ENCODE results near the gene DNAH11. TPM values are rescaled to one million over a fixed set of nuclear protein-coding genes. Genes with fewer than 3 reads are reported as not detected.

DNAH11 gene
- total RNA-seq, 1 experiment from 2014 or later = 1.6 TPM

DNA sequence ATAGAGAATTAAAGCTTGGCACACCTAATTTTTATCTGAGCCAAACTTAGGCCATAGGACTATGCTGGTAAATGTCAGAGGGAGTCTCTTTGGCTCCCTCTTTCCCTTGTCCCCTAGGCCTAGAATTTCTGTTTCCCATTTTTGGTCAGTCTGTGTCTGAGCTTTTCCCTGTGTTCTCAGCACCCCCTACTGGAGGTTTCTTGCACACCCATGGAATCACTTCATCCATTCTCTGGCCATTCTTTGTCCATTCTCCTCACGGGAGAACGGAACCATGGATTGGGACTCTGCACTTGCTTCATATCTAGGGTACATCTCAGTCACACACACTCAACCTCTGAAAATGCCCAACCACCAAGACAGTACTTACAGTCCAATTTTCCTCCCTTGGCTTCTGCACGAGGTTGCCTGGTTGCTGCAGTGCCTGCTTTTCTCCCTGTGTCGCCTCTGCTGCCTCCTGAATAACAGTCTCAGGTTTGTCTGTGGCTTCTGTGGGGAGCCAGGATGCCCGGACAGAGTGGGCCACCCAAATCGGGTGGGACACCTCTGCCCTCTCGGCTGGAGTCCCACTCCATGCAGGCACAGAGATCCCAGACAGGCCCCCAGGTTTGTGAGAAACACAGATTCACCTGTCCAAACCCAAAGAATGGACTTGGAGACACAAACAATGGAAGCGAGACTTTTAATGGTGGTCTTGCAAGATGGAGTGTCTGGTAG, 35.1 kb upstream of the DNAH11 start:
- no peaks in the 10 kb centered on the region for H4K20me1 ChIP-seq (ENCODE audit: low read length)
- peak; percentile 74 for DNase-seq
- H3K4me2 ChIP-seq (ENCODE audit: low read length) = no peak overlapping the region
- no peaks in the 10 kb centered on the region for H3K27me3 ChIP-seq (ENCODE audit: low read length)
- ATAC-seq = peak; percentile 93
- H3K79me2 ChIP-seq (ENCODE audit: low read length) = no peaks in the 10 kb centered on the region
- no peaks in the 10 kb centered on the region for H3K36me3 ChIP-seq (ENCODE audit: low read depth, low read length)
- H3K9ac ChIP-seq (ENCODE audit: low read length) = no peak overlapping the region
- BruUV-seq (replicated peaks) = no TSS peak
- no peak overlapping the region for H3K27ac ChIP-seq (ENCODE audit: low read length)
- POLR2A ChIA-PET (ENCODE audit: unreplicated experiment) = no interaction called here
- no peaks in the 10 kb centered on the region for H3K9me3 ChIP-seq (ENCODE audit: low read length)
- no peak overlapping the region for H2AFZ ChIP-seq (ENCODE audit: low read length)
- H3K9me2 ChIP-seq (replicated peaks; ENCODE audit: low read length) = no peaks in the 10 kb centered on the region
- intact Hi-C loops (cut with micrococcal nuclease) = loop anchor here (1.0 to 10.0 kb wide), 7 partner anchors 80 to 733 kb away; no protein-coding TSS in a partner anchor
- no peak for TF ChIP-seq EZH2phosphoT487 (IDR thresholded peaks at IDR 0.05; ENCODE audit: borderline replicate concordance, low read length)
- TF ChIP-seq EZH2 (IDR thresholded peaks at IDR 0.05; ENCODE audit: low read length, unreplicated experiment) = no peak
- TF ChIP-seq, protein P1, sequence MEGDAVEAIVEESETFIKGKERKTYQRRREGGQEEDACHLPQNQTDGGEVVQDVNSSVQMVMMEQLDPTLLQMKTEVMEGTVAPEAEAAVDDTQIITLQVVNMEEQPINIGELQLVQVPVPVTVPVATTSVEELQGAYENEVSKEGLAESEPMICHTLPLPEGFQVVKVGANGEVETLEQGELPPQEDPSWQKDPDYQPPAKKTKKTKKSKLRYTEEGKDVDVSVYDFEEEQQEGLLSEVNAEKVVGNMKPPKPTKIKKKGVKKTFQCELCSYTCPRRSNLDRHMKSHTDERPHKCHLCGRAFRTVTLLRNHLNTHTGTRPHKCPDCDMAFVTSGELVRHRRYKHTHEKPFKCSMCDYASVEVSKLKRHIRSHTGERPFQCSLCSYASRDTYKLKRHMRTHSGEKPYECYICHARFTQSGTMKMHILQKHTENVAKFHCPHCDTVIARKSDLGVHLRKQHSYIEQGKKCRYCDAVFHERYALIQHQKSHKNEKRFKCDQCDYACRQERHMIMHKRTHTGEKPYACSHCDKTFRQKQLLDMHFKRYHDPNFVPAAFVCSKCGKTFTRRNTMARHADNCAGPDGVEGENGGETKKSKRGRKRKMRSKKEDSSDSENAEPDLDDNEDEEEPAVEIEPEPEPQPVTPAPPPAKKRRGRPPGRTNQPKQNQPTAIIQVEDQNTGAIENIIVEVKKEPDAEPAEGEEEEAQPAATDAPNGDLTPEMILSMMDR (conservative IDR thresholded peaks at IDR 0.05; ENCODE audit: low read depth, low read length) = peak; percentile 86
- H3F3A ChIP-seq (ENCODE audit: low read length, unreplicated experiment) = no peaks in the 10 kb centered on the region
- CTCF ChIA-PET = interaction anchor here (0.6 to 1.2 kb wide), 4 partner anchors 132 to 282 kb away, joined by 3 to 14 read pairs (median 6); no protein-coding TSS in a partner anchor
- peaks cover 5% of the 10 kb centered on the region; the same call in 1 of the 2 replicates for H3K4me1 ChIP-seq (ENCODE audit: insufficient read depth, low read length)
- no peak overlapping the region for H3K4me3 ChIP-seq (ENCODE audit: low read length)

DNA sequence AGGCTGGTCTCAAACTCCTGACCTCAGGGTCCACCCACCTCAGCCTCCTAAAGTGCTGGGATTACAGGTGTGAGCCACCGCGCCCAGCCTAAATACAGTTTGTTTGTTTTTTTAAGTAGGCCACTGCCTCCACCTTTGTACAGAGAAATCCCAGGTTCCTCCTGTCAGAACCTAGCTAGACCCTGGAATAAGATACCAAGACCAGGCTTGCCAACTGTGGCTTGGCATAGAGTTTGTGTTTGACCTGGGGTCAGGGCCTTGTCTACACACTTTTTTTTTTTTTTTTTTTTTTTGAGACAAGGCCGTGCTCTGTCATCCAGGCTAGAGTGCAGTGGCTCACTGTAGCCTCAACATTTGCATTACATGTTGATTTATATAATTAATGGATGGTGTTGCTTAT, 34.3 kb upstream of the DNAH11 start:
- no peak overlapping the region for H3K27ac ChIP-seq (ENCODE audit: low read length)
- peaks cover 4% of the 10 kb centered on the region; the same call in 1 of the 2 replicates for H3K4me1 ChIP-seq (ENCODE audit: insufficient read depth, low read length)
- no peaks in the 10 kb centered on the region for H4K20me1 ChIP-seq (ENCODE audit: low read length)
- TF ChIP-seq EZH2phosphoT487 (IDR thresholded peaks at IDR 0.05; ENCODE audit: borderline replicate concordance, low read length) (no peak), EZH2 (IDR thresholded peaks at IDR 0.05; ENCODE audit: low read length, unreplicated experiment) (no peak)
- TF ChIP-seq, protein P1 (conservative IDR thresholded peaks at IDR 0.05; ENCODE audit: low read depth, low read length) = no peak
- no peaks in the 10 kb centered on the region for H3K9me3 ChIP-seq (ENCODE audit: low read length)
- H3F3A ChIP-seq (ENCODE audit: low read length, unreplicated experiment) = no peaks in the 10 kb centered on the region
- no TSS peak for BruUV-seq (replicated peaks)
- no peak overlapping the region for H2AFZ ChIP-seq (ENCODE audit: low read length)
- H3K27me3 ChIP-seq (ENCODE audit: low read length) = no peaks in the 10 kb centered on the region
- no peak overlapping the region for H3K4me3 ChIP-seq (ENCODE audit: low read length)
- H3K9ac ChIP-seq (ENCODE audit: low read length) = no peak overlapping the region
- no peaks in the 10 kb centered on the region for H3K9me2 ChIP-seq (replicated peaks; ENCODE audit: low read length)
- ChIA-PET CTCF (interaction anchor here (1.2 kb wide), 1 partner anchor 252 kb away, joined by 14 read pairs; no protein-coding TSS in a partner anchor), POLR2A (ENCODE audit: unreplicated experiment) (no interaction called here)
- DNase-seq (no peak), ATAC-seq (no peak)
- H3K79me2 ChIP-seq (ENCODE audit: low read length) = no peaks in the 10 kb centered on the region
- H3K36me3 ChIP-seq (ENCODE audit: low read depth, low read length) = no peaks in the 10 kb centered on the region
- intact Hi-C loops (cut with micrococcal nuclease) = loop anchor here (1.0 to 10.0 kb wide), 4 partner anchors 259 to 734 kb away; no protein-coding TSS in a partner anchor
- H3K4me2 ChIP-seq (ENCODE audit: low read length) = no peak overlapping the region

DNA sequence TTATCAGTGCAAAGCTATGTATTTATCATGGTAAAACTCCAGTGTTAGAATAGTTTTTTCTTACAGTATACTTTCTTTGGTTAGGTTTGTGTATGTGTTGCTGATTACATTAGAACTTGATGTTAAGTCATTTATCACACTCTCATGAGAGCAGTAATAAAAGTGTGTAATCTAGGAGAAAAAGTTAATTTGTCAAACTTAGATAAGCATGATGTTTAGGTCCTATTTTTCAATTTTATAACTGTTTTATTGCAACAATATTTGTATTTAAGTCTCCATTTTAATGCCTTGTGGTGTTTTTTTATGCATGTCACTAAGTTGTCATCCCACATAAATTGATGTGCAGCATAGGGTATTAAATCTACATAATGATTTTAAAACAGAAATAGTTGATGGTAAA, 28.8 kb upstream of the DNAH11 start:
- Histone ChIP-seq H3K4me3 (ENCODE audit: low read length) (no peak overlapping the region), H3F3A (ENCODE audit: low read length, unreplicated experiment) (no peaks in the 10 kb centered on the region), H3K9me2 (replicated peaks; ENCODE audit: low read length) (no peaks in the 10 kb centered on the region), H3K27me3 (ENCODE audit: low read length) (no peaks in the 10 kb centered on the region), H3K36me3 (ENCODE audit: low read depth, low read length) (no peaks in the 10 kb centered on the region), H3K9me3 (ENCODE audit: low read length) (no peaks in the 10 kb centered on the region), H4K20me1 (ENCODE audit: low read length) (no peaks in the 10 kb centered on the region), H3K9ac (ENCODE audit: low read length) (no peak overlapping the region), H2AFZ (ENCODE audit: low read length) (no peak overlapping the region), H3K27ac (ENCODE audit: low read length) (no peak overlapping the region), H3K79me2 (ENCODE audit: low read length) (no peaks in the 10 kb centered on the region), H3K4me2 (ENCODE audit: low read length) (no peak overlapping the region), H3K4me1 (ENCODE audit: insufficient read depth, low read length) (no peaks in the 10 kb centered on the region)
- TF ChIP-seq EZH2phosphoT487 (IDR thresholded peaks at IDR 0.05; ENCODE audit: borderline replicate concordance, low read length) (no peak), EZH2 (IDR thresholded peaks at IDR 0.05; ENCODE audit: low read length, unreplicated experiment) (no peak)
- TF ChIP-seq, protein P1 (conservative IDR thresholded peaks at IDR 0.05; ENCODE audit: low read depth, low read length) = no peak
- intact Hi-C loops (cut with micrococcal nuclease) = no loop called here
- ChIA-PET POLR2A (ENCODE audit: unreplicated experiment) (no interaction called here), CTCF (no interaction called here)
- BruUV-seq (replicated peaks) = no TSS peak
- ATAC-seq (no peak), DNase-seq (no peak)

Measured in PC-3 (cell line).